ENCODE measurements around the gene C1orf116.

C1orf116 gene

GRCh38 chr1:206998816-206999215, 33.7 kb downstream of the C1orf116 start:
- H3K4me3 ChIP-seq (ENCODE audit: low read depth, low read length): no peak overlapping the region
- CTCF ChIA-PET: interaction anchor here (0.6 to 5.8 kb wide), 6 partner anchors 7 to 76 kb away, joined by 3 to 41 read pairs (median 4); partner anchors contain the start of gene C1orf116
- POLR2A ChIA-PET: no interaction called here
- no peak for DNase-seq (ENCODE audit: low read depth, low spot score)
- TF ChIP-seq CTCF (IDR thresholded peaks at IDR 0.05; ENCODE audit: insufficient read depth, low read length, missing control alignments): no peak

GRCh38 chr1:206992790-206993189, 39.8 kb downstream of the C1orf116 start:
- CTCF ChIA-PET: interaction anchor here (0.7 to 3.4 kb wide), 4 partner anchors 11 to 412 kb away, joined by 3 to 21 read pairs (median 7); no protein-coding TSS in a partner anchor
- no peak for DNase-seq (ENCODE audit: low read depth, low spot score)
- no peak for TF ChIP-seq CTCF (IDR thresholded peaks at IDR 0.05; ENCODE audit: insufficient read depth, low read length, missing control alignments)
- POLR2A ChIA-PET: no interaction called here
- H3K4me3 ChIP-seq (ENCODE audit: low read depth, low read length): no peak overlapping the region

GRCh38 chr1:206987873-206988272, 44.7 kb downstream of the C1orf116 start:
- no peak for TF ChIP-seq CTCF (IDR thresholded peaks at IDR 0.05; ENCODE audit: insufficient read depth, low read length, missing control alignments)
- no peak for DNase-seq (ENCODE audit: low read depth, low spot score)
- ChIA-PET CTCF (interaction anchor here (4.2 kb wide), 1 partner anchor 17 kb away, joined by 18 read pairs; no protein-coding TSS in a partner anchor), POLR2A (no interaction called here)
- no peak overlapping the region for H3K4me3 ChIP-seq (ENCODE audit: low read depth, low read length)

- ChIA-PET CTCF (interaction anchor here (1.8 to 4.2 kb wide), 2 partner anchors 18 to 352 kb away, joined by 7 to 18 read pairs; partner anchors contain the start of gene DYRK3), POLR2A (no interaction called here)
- H3K4me3 ChIP-seq (ENCODE audit: low read depth, low read length): no peak overlapping the region
- no peak for DNase-seq (ENCODE audit: low read depth, low spot score)
- TF ChIP-seq CTCF (IDR thresholded peaks at IDR 0.05; ENCODE audit: insufficient read depth, low read length, missing control alignments): no peak
Measured at GRCh38 chr1:206986885-206987284, 45.7 kb downstream of the C1orf116 start.

- CTCF ChIA-PET: interaction anchor here (1.1 to 4.2 kb wide), 4 partner anchors 18 to 442 kb away, joined by 4 to 18 read pairs (median 6); partner anchors contain the start of gene DYRK3
- POLR2A ChIA-PET: no interaction called here
- no peak overlapping the region for H3K4me3 ChIP-seq (ENCODE audit: low read depth, low read length)
- DNase-seq (ENCODE audit: low read depth, low spot score): no peak
- no peak for TF ChIP-seq CTCF (IDR thresholded peaks at IDR 0.05; ENCODE audit: insufficient read depth, low read length, missing control alignments)
Measured at GRCh38 chr1:206986402-206986801, 46.2 kb downstream of the C1orf116 start.

GRCh38 chr1:206985162-206985749, 47.3 kb downstream of the C1orf116 start:
- CTCF ChIA-PET: interaction anchor here (1.0 to 5.3 kb wide), 4 partner anchors 13 to 441 kb away, joined by 3 to 31 read pairs (median 6); partner anchors contain the start of gene DYRK3
- no peak for TF ChIP-seq CTCF (IDR thresholded peaks at IDR 0.05; ENCODE audit: insufficient read depth, low read length, missing control alignments)
- H3K4me3 ChIP-seq (ENCODE audit: low read depth, low read length): no peak overlapping the region
- no peak for DNase-seq (ENCODE audit: low read depth, low spot score)
- POLR2A ChIA-PET: no interaction called here

All from AG04449 (cell line).